Loucy (cell line): ENCODE data around the gene DGKB.

Experiments used
- CTCF ChIP-seq: fragments of 200-600 bp; sonication (generic); conservative IDR thresholded peaks from 2 replicates; pipeline ENCODE4 v1.5.1; 2014; ENCODE audit warnings: mild to moderate bottlenecking, antibody characterized with exemption, low read length
- EZH2phosphoT487 ChIP-seq: fragments of 200-600 bp; IDR thresholded peaks from 2 replicates; pipeline ENCODE4 v1.6.1; 2018; ENCODE audit warnings: antibody characterized with exemption, mild to moderate bottlenecking, moderate library complexity, borderline replicate concordance

DNA sequence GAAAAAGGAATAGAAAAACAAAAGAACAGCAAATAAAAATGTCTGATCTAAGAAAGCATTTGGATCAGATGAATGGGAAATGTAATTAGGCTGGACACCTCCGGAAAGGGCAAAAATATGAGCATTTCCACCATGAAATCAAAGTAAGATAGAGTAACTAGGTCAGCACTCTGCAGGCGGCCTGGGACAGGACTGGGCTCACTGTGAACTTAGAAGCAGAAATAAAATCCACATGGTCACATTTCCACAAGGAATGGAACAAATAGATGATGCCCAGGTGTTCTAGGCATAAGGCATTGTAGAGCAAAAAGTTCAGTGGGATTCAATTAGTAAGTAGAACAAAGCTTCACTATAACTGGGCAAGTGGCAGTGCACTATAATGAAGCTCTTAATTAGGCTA is 703.2 kb downstream of the DGKB start:
- TF ChIP-seq CTCF = no peak
- no peak for TF ChIP-seq EZH2phosphoT487
